Parathyroid adenoma (tissue), 2 donors: Measurements from ENCODE around the gene INPP5A.

ENCODE experiments used
- H2AFZ ChIP-seq: fragments of 300-600 bp; sonication (generic); one replicate; pipeline ENCODE4 v1.7.0; 2017; ENCODE audit warnings: antibody characterized with exemption, mild to moderate bottlenecking
- H3K27ac ChIP-seq: fragments of 300-600 bp; sonication (generic); one replicate; pipeline ENCODE4 v1.7.0; 2017
- H3K27me3 ChIP-seq: fragments of 300-600 bp; sonication (generic); one replicate; pipeline ENCODE4 v1.7.0; 2017; ENCODE audit warnings: low read length; ENCODE audit not compliant: control insufficient read depth, insufficient read depth
- H3K36me3 ChIP-seq: fragments of 300-600 bp; sonication (generic); one replicate; pipeline ENCODE4 v1.7.0; 2017; ENCODE audit warnings: low read length; ENCODE audit not compliant: control insufficient read depth, insufficient read depth
- H3K4me1 ChIP-seq: fragments of 300-600 bp; sonication (generic); one replicate; pipeline ENCODE4 v1.7.0; 2017; ENCODE audit warnings: control low read depth
- H3K4me2 ChIP-seq: fragments of 300-600 bp; sonication (generic); one replicate; pipeline ENCODE4 v1.7.0; 2017; ENCODE audit warnings: low read length
- H3K4me3 ChIP-seq: fragments of 300-600 bp; sonication (generic); one replicate; pipeline ENCODE4 v1.7.0; 2017; ENCODE audit warnings: low read depth, low read length
- H3K79me2 ChIP-seq: fragments of 300-600 bp; sonication (generic); one replicate; pipeline ENCODE4 v1.7.0; 2017; ENCODE audit warnings: control low read depth
- H3K9ac ChIP-seq: fragments of 300-600 bp; sonication (generic); one replicate; pipeline ENCODE4 v1.7.0; 2017; ENCODE audit warnings: mild to moderate bottlenecking
- H3K9me3 ChIP-seq: fragments of 300-600 bp; sonication (generic); one replicate; pipeline ENCODE4 v1.7.0; 2017; ENCODE audit warnings: low read length; ENCODE audit not compliant: control insufficient read depth
- CTCF ChIP-seq: fragments of 300-600 bp; sonication (generic); IDR thresholded peaks from one replicate; pipeline ENCODE4 v1.7.0; 2017; ENCODE audit warnings: antibody characterized with exemption, mild to moderate bottlenecking
- donor health status: primary hyperparathyroidism.

The INPP5A gene

GRCh38 chr10:132803416-132804210 lies 266.0 kb downstream of the INPP5A start:
- Histone ChIP-seq H2AFZ (no peak overlapping the region), H3K79me2 (no peaks in the 10 kb centered on the region), H3K9me3 (no peaks in the 10 kb centered on the region), H3K4me2 (no peak overlapping the region), H3K36me3 (no peaks in the 10 kb centered on the region), H3K4me1 (no peaks in the 10 kb centered on the region), H3K27me3 (no peaks in the 10 kb centered on the region), H3K4me3 (no peak overlapping the region), H3K27ac (no peak overlapping the region), H3K9ac (no peak overlapping the region)
- no peak for TF ChIP-seq CTCF

GRCh38 chr10:132804287-132804686 lies 266.7 kb downstream of the INPP5A start:
- H3K9ac ChIP-seq = no peak overlapping the region
- H3K27me3 ChIP-seq = no peaks in the 10 kb centered on the region
- no peaks in the 10 kb centered on the region for H3K4me1 ChIP-seq
- H2AFZ ChIP-seq = no peak overlapping the region
- no peak overlapping the region for H3K4me2 ChIP-seq
- no peak overlapping the region for H3K4me3 ChIP-seq
- H3K79me2 ChIP-seq = no peaks in the 10 kb centered on the region
- H3K36me3 ChIP-seq = no peaks in the 10 kb centered on the region
- no peaks in the 10 kb centered on the region for H3K9me3 ChIP-seq
- no peak overlapping the region for H3K27ac ChIP-seq
- no peak for TF ChIP-seq CTCF

GRCh38 chr10:132804785-132805426 lies 267.3 kb downstream of the INPP5A start:
- Histone ChIP-seq H3K9ac (no peak overlapping the region), H3K27ac (no peak overlapping the region), H3K27me3 (no peaks in the 10 kb centered on the region), H3K79me2 (no peaks in the 10 kb centered on the region), H3K4me1 (no peaks in the 10 kb centered on the region), H3K4me3 (no peak overlapping the region), H3K36me3 (no peaks in the 10 kb centered on the region), H3K9me3 (no peaks in the 10 kb centered on the region), H3K4me2 (no peak overlapping the region), H2AFZ (no peak overlapping the region)
- no peak for TF ChIP-seq CTCF

GRCh38 chr10:132805599-132805998 lies 268.0 kb downstream of the INPP5A start:
- no peak overlapping the region for H3K4me2 ChIP-seq
- H3K79me2 ChIP-seq = no peaks in the 10 kb centered on the region
- TF ChIP-seq CTCF = no peak
- no peaks in the 10 kb centered on the region for H3K9me3 ChIP-seq
- H3K4me3 ChIP-seq = no peak overlapping the region
- H3K36me3 ChIP-seq = no peaks in the 10 kb centered on the region
- H3K27ac ChIP-seq = no peak overlapping the region
- H3K9ac ChIP-seq = no peak overlapping the region
- H3K4me1 ChIP-seq = no peaks in the 10 kb centered on the region
- H2AFZ ChIP-seq = no peak overlapping the region
- no peaks in the 10 kb centered on the region for H3K27me3 ChIP-seq
